ENCODE results near the gene MTRF1L.
"Not testable (repeated sequence)": the region's sequence is repeated elsewhere in the genome, so short reads cannot be mapped to it uniquely, and the experiment has no call there.

The MTRF1L gene

GRCh38 chr6:152966168-152966894 is 36.2 kb downstream of the MTRF1L start:
- DNase-seq: not testable (repeated sequence)

GRCh38 chr6:152959333-152959732 is 43.2 kb downstream of the MTRF1L start:
- DNase-seq: no peak

DNA sequence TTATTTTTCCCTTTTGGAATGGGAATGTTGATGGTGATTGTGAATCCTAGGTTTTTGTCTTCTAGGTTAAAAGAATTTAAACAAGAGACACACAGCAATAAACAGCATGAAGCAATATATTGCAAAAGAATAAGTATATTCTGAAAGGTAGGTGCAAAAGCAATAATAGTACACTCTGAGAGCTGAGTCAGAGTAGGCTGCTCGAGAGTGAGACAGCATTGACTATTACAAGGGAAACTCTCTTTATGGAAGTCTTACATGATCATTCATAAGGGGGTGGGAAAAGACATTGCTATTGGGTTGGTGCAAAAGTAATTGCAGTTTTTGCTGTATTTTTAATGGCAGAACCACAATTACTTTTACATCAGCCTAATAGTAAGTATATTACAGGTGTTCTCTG is 44.7 kb downstream of the MTRF1L start:
- no peak for DNase-seq

DNA sequence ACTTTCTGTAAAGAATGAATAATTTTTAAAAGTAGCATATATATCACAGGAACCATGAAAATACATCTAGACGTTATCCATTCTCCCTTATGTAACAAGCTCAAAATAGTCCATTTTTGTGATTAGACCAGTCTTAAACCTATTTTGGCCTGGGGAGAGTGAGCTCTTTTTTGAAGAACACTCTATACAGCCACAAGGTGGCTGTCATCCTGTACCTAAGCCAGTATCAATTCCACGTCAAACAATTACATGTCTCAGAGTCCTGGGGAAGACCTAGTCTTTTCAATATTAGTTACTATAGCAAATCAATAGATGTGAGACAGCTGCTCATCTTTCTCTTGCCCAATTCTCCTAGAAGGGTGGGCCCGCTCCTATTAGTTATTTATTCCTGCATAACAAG is 48.1 kb downstream of the MTRF1L start:
- DNase-seq: no peak

- no peak for DNase-seq
Observed at GRCh38 chr6:152952866-152953509, 49.5 kb downstream of the MTRF1L start.

- DNase-seq: no peak
Observed at GRCh38 chr6:152952045-152952444, 50.5 kb downstream of the MTRF1L start.

DNA sequence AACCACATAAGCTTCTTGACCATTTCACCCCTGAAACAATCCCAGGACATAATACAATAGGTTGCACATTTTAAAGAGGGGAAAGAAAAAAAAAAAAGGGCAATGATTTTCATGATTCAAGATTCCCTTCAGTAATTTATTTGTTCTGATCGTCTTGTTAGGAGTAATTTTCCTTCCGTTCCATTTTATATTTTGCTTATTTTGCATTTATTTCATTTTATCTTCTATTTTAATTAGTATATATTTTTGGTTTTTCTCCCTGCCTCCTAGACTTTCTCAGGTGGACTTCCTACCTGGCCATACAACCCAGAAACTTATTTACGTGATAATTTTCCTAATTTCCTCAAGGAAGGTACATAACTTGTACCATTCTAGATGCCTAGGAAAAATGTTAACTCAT is 52.3 kb downstream of the MTRF1L start:
- DNase-seq: no peak

DNA sequence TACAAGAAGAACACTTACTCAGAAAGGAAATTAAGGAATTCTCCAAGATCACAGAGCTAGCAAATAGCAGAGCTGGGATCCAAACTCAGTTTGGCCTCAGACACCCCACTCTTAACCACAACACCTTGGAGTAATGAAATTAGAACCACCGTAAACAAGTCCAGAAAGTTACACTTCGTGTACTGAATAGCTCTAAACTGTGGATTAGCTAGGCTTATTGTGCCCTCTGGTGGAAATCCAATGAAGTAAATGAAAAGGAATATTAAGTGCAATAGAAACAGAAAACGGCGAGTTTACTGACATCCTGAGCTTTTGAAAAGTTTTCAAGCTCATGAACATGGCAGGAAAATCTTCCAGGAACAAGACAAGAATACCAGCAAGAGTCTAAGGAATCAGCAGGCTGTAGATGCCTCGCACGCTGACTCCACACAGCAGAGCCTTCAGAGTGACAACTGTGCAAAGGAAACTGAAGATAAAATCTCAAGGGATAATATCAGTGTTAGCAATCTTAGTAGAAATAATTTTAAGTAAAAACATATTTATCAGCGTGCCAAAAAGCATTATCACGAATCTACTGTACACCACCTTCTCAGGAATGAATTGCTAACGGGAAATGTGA is 54.2 kb downstream of the MTRF1L start:
- DNase-seq: no peak

GRCh38 chr6:152946995-152947394 is 55.5 kb downstream of the MTRF1L start:
- DNase-seq: no peak

DNA sequence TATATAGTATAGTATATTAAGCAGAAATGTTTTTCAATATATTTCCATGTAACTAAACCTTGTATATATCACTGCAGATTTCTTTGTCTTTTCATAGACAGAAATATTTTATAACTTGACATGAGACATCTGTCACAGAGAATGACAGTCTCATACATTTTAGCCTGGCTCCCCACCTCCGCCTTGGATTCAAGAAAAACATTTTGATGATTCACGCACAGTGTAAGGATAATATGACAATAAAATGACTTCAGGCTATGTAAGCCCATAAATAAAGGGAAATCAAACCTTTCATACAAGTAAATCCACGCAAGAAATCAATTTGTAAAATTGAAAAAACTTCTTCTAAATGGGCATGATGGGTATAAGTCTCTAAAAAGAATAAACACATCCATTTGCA is 56.0 kb downstream of the MTRF1L start:
- DNase-seq: no peak

DNA sequence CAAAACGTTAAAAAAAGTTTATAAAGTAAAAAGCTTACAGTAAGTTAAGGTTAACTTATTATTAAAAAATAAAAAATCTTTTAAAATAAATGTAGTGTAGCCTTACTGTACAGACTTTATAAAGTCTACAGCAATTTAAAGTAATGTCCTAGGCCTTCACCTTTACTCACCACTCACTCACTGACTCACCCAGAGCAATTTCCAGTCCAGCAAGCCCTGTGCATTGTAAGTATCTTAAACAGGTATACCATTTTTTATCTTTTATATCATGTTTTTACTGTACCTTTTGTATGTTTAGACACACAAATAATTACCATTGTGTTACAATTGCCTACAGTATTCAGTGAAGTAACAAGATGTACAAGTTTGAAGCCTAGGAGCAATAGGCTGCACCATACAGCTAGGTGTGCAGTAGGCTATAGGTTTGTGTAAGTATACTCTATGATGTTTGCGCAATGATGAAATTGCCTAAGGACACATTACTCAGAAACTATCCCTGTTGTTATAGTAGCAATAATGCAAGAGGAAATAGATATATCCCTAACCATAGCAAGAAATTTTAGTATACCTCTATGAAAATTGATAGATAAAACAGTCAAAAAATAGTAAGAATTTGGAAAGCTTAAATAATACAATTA is 59.1 kb downstream of the MTRF1L start:
- no peak for DNase-seq

DNA sequence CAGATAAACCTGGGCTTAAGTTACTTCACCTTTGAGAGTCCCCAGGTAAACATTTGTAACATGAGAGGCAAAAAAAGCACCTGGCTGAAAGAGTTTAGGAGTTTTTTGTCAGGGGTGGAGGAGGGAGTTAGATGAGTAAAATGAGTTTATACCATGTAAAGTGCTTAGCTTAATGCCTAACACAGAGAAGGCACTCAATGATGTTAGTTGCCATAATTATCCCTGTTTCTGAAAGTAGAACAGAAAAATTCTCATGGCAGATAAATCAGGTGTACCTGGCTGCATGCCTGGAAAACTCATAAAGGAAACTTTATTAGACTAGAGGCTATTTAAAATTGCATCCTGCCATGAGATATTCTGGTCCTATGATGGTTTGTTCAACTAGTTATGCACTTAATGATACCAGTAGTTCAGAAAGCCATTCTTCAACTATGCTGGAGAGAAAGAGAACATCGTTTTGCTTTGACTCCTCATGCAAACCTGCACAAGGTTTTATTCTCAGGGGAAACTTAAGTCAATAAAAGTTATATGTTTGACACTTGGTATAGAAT is 60.1 kb downstream of the MTRF1L start:
- no peak for DNase-seq

GRCh38 chr6:152941746-152942145 is 60.8 kb downstream of the MTRF1L start:
- no peak for DNase-seq
